Kidney epithelial cell (primary cell): ENCODE data around the gene RAB3GAP1. TPM values are rescaled to one million over a fixed set of nuclear protein-coding genes. Genes with fewer than 3 reads are reported as not detected.

ENCODE experiments used
- DNase-seq: peaks from one replicate; pipeline ENCODE4 v3.0.0-alpha.2; 2010; ENCODE audit warnings: low read depth
- H3K27me3 ChIP-seq: 2 replicates; pipeline ENCODE4 v1.6.0; 2011; ENCODE audit warnings: low read length; ENCODE audit not compliant: control insufficient read depth, insufficient read depth
- H3K36me3 ChIP-seq: 2 replicates; pipeline ENCODE4 v1.5.1; 2011; ENCODE audit warnings: low read length; ENCODE audit not compliant: control insufficient read depth, insufficient read depth
- H3K4me3 ChIP-seq: 2 replicates; pipeline ENCODE4 v1.5.1; 2011; ENCODE audit warnings: low read depth, mild to moderate bottlenecking, control low read depth, low read length
- total RNA-seq: library from RNA; depleted of rRNA; stranded (reverse); fragments of >200 nt; gene quantifications from 2 replicates; pipeline ENCODE4 v1.2.3, GENCODE V29; 2015
- TF ChIP-seq, protein P1 (sequence below): IDR thresholded peaks from 2 replicates; pipeline ENCODE4 v1.5.1; 2011; ENCODE audit warnings: mild to moderate bottlenecking, moderate library complexity, low read length, control low read depth, inconsistent platforms; ENCODE audit not compliant: insufficient read depth, poor library complexity, severe bottlenecking

Gene RAB3GAP1
- total RNA-seq, 1 donor from 2014 or later, result 48.2 TPM

GRCh38 chr2:135142323-135142722 is 90.2 kb downstream of the RAB3GAP1 start:
- Histone ChIP-seq H3K27me3 (no peaks in the 10 kb centered on the region), H3K4me3 (no peak overlapping the region), H3K36me3 (peaks cover 2% of the 10 kb centered on the region)
- DNase-seq, result no peak
- TF ChIP-seq, protein P1, sequence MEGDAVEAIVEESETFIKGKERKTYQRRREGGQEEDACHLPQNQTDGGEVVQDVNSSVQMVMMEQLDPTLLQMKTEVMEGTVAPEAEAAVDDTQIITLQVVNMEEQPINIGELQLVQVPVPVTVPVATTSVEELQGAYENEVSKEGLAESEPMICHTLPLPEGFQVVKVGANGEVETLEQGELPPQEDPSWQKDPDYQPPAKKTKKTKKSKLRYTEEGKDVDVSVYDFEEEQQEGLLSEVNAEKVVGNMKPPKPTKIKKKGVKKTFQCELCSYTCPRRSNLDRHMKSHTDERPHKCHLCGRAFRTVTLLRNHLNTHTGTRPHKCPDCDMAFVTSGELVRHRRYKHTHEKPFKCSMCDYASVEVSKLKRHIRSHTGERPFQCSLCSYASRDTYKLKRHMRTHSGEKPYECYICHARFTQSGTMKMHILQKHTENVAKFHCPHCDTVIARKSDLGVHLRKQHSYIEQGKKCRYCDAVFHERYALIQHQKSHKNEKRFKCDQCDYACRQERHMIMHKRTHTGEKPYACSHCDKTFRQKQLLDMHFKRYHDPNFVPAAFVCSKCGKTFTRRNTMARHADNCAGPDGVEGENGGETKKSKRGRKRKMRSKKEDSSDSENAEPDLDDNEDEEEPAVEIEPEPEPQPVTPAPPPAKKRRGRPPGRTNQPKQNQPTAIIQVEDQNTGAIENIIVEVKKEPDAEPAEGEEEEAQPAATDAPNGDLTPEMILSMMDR, result no peak

DNA sequence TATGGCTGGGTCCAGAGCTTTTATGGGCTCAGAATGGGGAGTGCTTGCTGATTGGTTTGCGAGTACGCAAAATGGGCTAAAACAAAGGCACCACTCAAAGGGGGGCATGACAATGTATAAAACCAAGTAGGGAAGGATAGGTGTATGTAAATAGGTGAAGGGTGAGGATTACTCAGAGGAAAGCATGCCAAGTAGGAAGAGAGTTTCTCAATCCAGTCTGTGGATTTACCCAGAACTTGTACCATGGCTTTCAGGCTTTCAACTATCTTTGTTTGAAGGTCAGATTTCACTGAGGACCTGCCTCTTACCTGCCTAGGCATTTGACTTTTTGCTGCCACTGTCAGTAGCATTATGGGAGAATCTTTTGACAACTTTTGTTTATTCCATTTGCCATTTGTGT is 92.3 kb downstream of the RAB3GAP1 start:
- peaks cover 2% of the 10 kb centered on the region for H3K36me3 ChIP-seq
- TF ChIP-seq, protein P1, result no peak
- no peak for DNase-seq
- no peak overlapping the region for H3K4me3 ChIP-seq
- H3K27me3 ChIP-seq, result no peaks in the 10 kb centered on the region

- no peaks in the 10 kb centered on the region for H3K36me3 ChIP-seq
- TF ChIP-seq, protein P1, result no peak
- no peak for DNase-seq
These were observed 97.2 kb downstream of the RAB3GAP1 start for GRCh38 chr2:135149251-135149650.

GRCh38 chr2:135150725-135151124 is 98.6 kb downstream of the RAB3GAP1 start:
- Histone ChIP-seq H3K36me3 (no peaks in the 10 kb centered on the region), H3K4me3 (no peak overlapping the region), H3K27me3 (no peaks in the 10 kb centered on the region)
- no peak for DNase-seq
- TF ChIP-seq, protein P1, result no peak

More at GRCh38 chr2:135149251-135149650, 97.2 kb downstream of the RAB3GAP1 start:
- Histone ChIP-seq H3K4me3 (no peak overlapping the region), H3K27me3 (no peaks in the 10 kb centered on the region)

DNA sequence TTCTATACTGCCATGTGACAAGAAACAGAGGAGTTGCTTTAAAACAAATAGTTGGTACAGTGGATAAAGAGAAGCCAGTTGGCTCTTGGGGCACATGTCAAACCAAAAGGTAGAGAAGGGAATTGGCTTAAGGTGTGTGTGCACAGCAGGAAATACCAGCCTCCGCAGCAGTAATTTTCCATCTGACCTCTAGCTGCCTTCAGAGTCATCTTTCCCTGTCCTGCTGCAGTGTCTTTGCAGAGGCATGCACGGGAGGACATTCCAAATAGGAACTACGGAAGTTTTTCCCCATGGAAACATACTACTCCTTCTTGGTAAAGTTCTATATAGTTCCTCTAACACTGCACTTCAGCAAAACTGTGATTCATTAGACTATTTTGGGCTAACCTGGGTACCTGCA is 99.5 kb downstream of the RAB3GAP1 start:
- no peaks in the 10 kb centered on the region for H3K27me3 ChIP-seq
- TF ChIP-seq, protein P1, result no peak
- no peaks in the 10 kb centered on the region for H3K36me3 ChIP-seq
- DNase-seq, result no peak
- no peak overlapping the region for H3K4me3 ChIP-seq

DNA sequence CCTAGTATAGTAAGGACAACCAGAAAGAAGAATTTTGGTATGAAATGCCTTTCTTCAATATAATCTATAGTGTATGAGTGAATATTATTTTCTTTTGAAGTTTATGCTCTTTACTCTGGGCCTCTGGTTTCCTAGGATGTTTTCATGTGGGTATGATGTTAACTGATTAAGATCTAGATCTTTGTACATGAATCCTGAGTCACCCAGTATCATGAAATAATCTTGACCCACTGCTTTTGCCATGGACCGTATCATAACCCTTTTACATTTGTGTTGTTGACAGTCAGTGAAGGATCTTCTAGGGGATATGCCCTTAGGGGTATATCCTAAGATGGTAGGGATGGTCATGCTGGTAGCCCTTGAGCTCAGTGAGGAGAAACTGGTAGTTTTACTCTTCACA is 100.3 kb downstream of the RAB3GAP1 start:
- TF ChIP-seq, protein P1, result no peak
- DNase-seq, result no peak
- Histone ChIP-seq H3K27me3 (no peaks in the 10 kb centered on the region), H3K4me3 (no peak overlapping the region), H3K36me3 (no peaks in the 10 kb centered on the region)
